GM12892 (cell line): ENCODE data around the gene CLRN2. TPM values are rescaled to one million over a fixed set of nuclear protein-coding genes. Genes with fewer than 3 reads are reported as not detected.

Experiments
- DNase-seq: peaks from one replicate; pipeline ENCODE4 v3.0.0; 2011; ENCODE audit not compliant: insufficient read length
- FAIRE-seq: peaks from 2 replicates; lab custom pipeline; 2011; peaks lifted over from hg19 to GRCh38; lab: Jason Lieb, UNC
- POLR2A ChIP-seq: IDR thresholded peaks from 2 replicates; pipeline ENCODE4 v1.6.1; 2011; ENCODE audit warnings: low read depth, low read length, control low read depth
- POLR2AphosphoS5 ChIP-seq: IDR thresholded peaks from 2 replicates; pipeline ENCODE4 v1.6.1; 2011; ENCODE audit warnings: low read depth, low read length, control low read depth
- TAF1 ChIP-seq: IDR thresholded peaks from 2 replicates; pipeline ENCODE4 v1.6.1; 2011; ENCODE audit warnings: low read depth, mild to moderate bottlenecking, control low read depth, low read length, borderline replicate concordance
- polyA plus RNA-seq: library from polyadenylated mRNA; unstranded; fragments of >200 nt; gene quantifications from one replicate; pipeline ENCODE4 v1.2.1, GENCODE V29; 2012; ENCODE audit warnings: missing spikeins, inconsistent platforms; ENCODE audit not compliant: missing spikeins

The CLRN2 gene
- polyA plus RNA-seq, result not detected

GRCh38 chr4:17514865-17515264 lies at the start of gene CLRN2:
TSS of gene CLRN2 (plus strand) at chr4:17515165. CDS start at chr4:17515267, 102 bp downstream.
- DNase-seq (no peak), FAIRE-seq (no peak)
- TF ChIP-seq TAF1 (no peak), POLR2A (no peak), POLR2AphosphoS5 (no peak)

GRCh38 chr4:17468619-17469221 lies 46.2 kb upstream of the CLRN2 start:
- no peak for DNase-seq
- FAIRE-seq, result no peak
- TF ChIP-seq TAF1 (no peak), POLR2AphosphoS5 (no peak), POLR2A (no peak)

- FAIRE-seq (no peak), DNase-seq (no peak)
- TF ChIP-seq TAF1 (no peak), POLR2A (no peak)
Measured at GRCh38 chr4:17469931-17470674, 44.9 kb upstream of the CLRN2 start.

GRCh38 chr4:17475481-17475880 lies 39.5 kb upstream of the CLRN2 start:
- TF ChIP-seq POLR2AphosphoS5 (no peak), POLR2A (no peak), TAF1 (no peak)
- DNase-seq, result no peak
- no peak for FAIRE-seq

DNA sequence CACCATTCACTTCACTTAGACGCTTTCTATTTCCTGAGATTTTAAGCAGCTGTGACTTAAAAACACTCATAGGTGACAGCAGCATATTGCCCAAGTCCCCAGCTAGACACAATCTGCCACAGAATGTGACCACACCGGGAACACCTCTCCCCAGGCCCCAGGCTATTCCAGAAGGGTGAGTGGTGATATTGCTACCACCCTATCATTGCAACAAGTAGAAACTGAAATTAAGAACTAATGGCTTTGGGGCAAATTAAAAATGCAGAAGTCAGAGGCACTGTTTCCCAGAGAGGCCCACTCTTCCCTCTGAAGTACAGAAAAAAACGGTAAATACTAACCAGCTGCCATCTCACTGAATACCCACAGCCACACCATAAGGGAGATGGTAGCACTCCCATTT lies 38.1 kb upstream of the CLRN2 start:
- TF ChIP-seq POLR2A, result no peak
- no peak for TF ChIP-seq TAF1
- no peak for TF ChIP-seq POLR2AphosphoS5
- FAIRE-seq (no peak), DNase-seq (no peak)

GRCh38 chr4:17477774-17478472 lies 37.0 kb upstream of the CLRN2 start:
- no peak for FAIRE-seq
- no peak for TF ChIP-seq POLR2A
- no peak for TF ChIP-seq TAF1
- TF ChIP-seq POLR2AphosphoS5, result no peak
- no peak for DNase-seq

- TF ChIP-seq POLR2AphosphoS5 (no peak), TAF1 (no peak), POLR2A (no peak)
- FAIRE-seq (no peak), DNase-seq (no peak)
Measured at GRCh38 chr4:17480210-17480927, 34.6 kb upstream of the CLRN2 start.

- FAIRE-seq (no peak), DNase-seq (no peak)
- no peak for TF ChIP-seq TAF1
- no peak for TF ChIP-seq POLR2AphosphoS5
- no peak for TF ChIP-seq POLR2A
Measured at GRCh38 chr4:17480955-17481354, 34.0 kb upstream of the CLRN2 start.

- TF ChIP-seq POLR2A, result no peak
- TF ChIP-seq TAF1, result no peak
- no peak for FAIRE-seq
- DNase-seq, result no peak
Measured at GRCh38 chr4:17482716-17483115, 32.2 kb upstream of the CLRN2 start.

DNA sequence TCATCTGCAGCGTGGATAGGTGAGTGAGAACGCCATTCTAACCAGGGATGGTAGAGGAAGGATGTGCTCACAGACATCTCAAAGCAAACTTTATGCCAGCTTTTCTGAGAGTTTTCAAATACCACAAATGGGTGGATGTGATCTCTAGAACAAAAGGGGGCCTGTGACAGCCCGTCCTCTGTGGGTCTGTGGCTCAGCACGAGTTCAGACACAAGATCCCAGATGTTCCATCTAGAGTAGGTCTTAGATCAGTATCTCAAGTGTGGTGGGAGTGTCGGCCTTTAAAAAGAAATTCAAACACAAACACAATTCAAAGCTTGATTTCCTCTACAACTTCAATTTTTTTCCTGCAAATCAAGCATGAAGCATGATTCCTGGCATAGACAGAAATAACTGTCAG lies 25.8 kb upstream of the CLRN2 start:
- TF ChIP-seq POLR2AphosphoS5, result no peak
- no peak for TF ChIP-seq POLR2A
- no peak for TF ChIP-seq TAF1
- DNase-seq (no peak), FAIRE-seq (no peak)

DNA sequence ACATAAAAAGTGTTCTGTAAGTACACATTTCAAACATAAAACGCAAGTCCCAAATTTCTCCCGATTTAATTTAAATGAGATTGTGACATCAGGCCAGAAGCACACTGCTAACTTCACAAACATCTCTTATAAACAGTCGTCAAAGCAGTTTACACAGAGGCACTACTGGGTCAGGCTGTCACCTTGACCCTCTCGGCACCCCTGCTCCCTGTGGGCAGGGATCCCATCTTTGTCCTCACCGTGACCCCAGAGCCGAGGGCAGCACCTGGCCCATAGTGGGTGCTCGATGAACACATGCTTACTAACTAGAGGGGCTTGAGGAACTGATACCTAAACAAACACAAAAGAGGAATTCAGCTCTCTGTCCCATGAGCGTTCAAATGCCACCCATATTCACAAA lies 25.2 kb upstream of the CLRN2 start:
- DNase-seq (no peak), FAIRE-seq (no peak)
- TF ChIP-seq POLR2A, result no peak
- TF ChIP-seq POLR2AphosphoS5, result no peak
- no peak for TF ChIP-seq TAF1
